Activated T-helper 1 cell treated with anti-CD3 and anti-CD28 coated beads, Interleukin-12 subunit alpha, Interleukin-12 subunit beta, Interleukin-2, Interleukin-4 antibody, amounts not matched to agents 30 ng/mL and 10 ng/mL and 1 ng/mL, durations not matched to agents 14 hours and 24 hours and 36 hours (primary cell): ENCODE data around the gene GPR15. TPM values are rescaled to one million over a fixed set of nuclear protein-coding genes. Genes with fewer than 3 reads are reported as not detected.

Source experiments
- DNase-seq: peaks from one replicate; pipeline ENCODE4 v3.0.0; 2021; ENCODE audit warnings: low spot score
- H3K27ac Mint-ChIP-seq: one replicate; pipeline ENCODE4 v1.8.0; 2021; ENCODE audit warnings: mild to moderate bottlenecking, mixed read lengths
- H3K27me3 Mint-ChIP-seq: one replicate; pipeline ENCODE4 v1.8.0; 2022; ENCODE audit warnings: mild to moderate bottlenecking, moderate library complexity, mixed read lengths; ENCODE audit not compliant: insufficient read depth
- H3K36me3 Mint-ChIP-seq: one replicate; pipeline ENCODE4 v1.8.0; 2021; ENCODE audit warnings: low read depth, mixed read lengths
- H3K4me1 Mint-ChIP-seq: one replicate; pipeline ENCODE4 v1.8.0; 2021; ENCODE audit warnings: low read depth, mixed read lengths
- H3K4me3 Mint-ChIP-seq: one replicate; pipeline ENCODE4 v1.8.0; 2021; ENCODE audit warnings: mild to moderate bottlenecking, moderate library complexity, mixed read lengths
- H3K9me3 Mint-ChIP-seq: one replicate; pipeline ENCODE4 v1.8.0; 2021; ENCODE audit warnings: mixed read lengths
- intact Hi-C: fragments of 100-400 bp; cut with micrococcal nuclease; formaldehyde crosslinking; loops from one replicate; pipeline ENCODE4 v1.15.1; 2024
- total RNA-seq: library from RNA; stranded (reverse); gene quantifications from 2 replicates; pipeline ENCODE4 v1.2.3, GENCODE V29; 2022

Gene GPR15
- total RNA-seq, 1 donor from 2014 or later = 5.6 TPM

DNA sequence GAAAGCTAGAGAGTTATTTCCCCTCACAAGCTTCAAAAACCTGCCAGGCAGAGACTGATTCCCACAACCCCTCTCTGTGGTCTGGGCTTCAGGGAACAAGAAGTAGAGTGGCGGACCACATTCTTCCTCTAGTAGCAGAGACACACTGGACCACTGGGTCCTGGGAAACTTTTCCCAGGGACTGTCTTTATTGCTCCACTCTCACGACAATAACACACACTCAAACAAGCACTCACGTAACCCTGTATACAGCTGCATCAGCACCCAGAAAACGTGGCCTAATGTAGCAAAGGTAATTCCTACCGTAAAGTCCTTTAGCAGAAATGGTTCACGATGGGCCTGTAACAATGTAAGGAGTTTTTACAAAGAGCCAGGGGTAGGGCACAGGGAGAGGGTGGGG lies 34.1 kb downstream of the GPR15 start:
- no peak for DNase-seq
- Mint-ChIP-seq H3K4me1 (peaks cover 89% of the 10 kb centered on the region), H3K9me3 (peaks cover 4% of the 10 kb centered on the region), H3K4me3 (peak overlapping the region; percentile 36), H3K36me3 (peaks cover 8% of the 10 kb centered on the region), H3K27ac (peak overlapping the region; percentile 29), H3K27me3 (no peaks in the 10 kb centered on the region)
- intact Hi-C loops = loop anchor here (1.0 to 10.0 kb wide), 7 partner anchors 7 to 1309 kb away; partner anchors contain the start of gene CLDND1

DNA sequence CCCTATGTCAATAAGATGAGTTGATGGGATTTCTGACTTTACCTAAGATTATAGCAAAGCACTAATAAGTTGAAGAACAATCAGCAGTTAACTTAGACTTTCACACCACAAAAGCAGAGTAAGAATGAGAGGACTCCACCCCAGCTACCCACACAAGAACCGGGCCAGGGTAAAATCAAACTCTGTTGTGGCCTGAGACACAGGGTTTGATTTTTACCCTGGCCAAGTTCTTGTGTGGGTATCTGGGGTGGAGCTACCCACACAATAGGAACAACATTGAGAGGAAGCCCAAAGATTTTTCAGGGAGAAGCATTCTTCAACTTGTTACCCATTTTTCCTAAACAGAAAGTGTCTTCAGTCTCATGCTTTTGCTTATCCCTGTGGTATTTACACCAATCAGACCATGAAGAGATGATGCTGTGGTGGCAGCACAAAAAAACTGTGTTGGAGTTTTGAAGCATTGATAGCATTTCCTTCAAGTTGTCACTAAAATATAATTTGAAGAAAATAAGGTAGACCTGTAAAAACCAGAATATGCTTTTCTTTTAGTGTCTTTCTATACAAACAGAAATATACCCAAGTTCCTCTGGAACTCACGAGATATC lies 36.0 kb downstream of the GPR15 start:
- Mint-ChIP-seq H3K27me3 (no peaks in the 10 kb centered on the region), H3K27ac (peak overlapping the region; percentile 71), H3K36me3 (peaks cover 10% of the 10 kb centered on the region), H3K4me3 (peak overlapping the region; percentile 39), H3K4me1 (peaks cover 84% of the 10 kb centered on the region), H3K9me3 (peaks cover 4% of the 10 kb centered on the region)
- intact Hi-C loops = loop anchor here (5.0 to 10.0 kb wide), 2 partner anchors 240 to 1307 kb away; no protein-coding TSS in a partner anchor
- no peak for DNase-seq

DNA sequence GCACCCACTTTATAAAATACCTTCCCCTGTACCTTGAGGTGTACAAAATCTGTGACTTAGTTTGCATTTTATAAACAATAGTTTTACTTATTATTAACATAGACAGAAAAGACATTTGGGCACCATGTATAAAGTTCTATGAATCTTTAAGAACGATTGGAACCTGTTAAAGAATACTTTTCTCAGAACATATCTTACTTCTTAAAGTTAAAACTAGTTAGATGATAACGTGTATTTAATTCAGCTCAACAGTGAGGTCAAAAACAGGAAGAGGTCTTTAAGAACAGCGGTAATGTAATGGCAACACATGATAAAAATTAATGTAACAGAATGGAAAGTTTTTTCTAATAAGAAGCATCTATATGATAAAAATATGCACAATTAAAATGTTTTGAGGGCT lies 36.6 kb downstream of the GPR15 start:
- no peak overlapping the region for H3K27ac Mint-ChIP-seq
- intact Hi-C loops = loop anchor here (5.0 to 10.0 kb wide), 2 partner anchors 241 to 1306 kb away; no protein-coding TSS in a partner anchor
- H3K9me3 Mint-ChIP-seq = peaks cover 4% of the 10 kb centered on the region
- no peak for DNase-seq
- no peaks in the 10 kb centered on the region for H3K27me3 Mint-ChIP-seq
- H3K4me1 Mint-ChIP-seq = peaks cover 84% of the 10 kb centered on the region
- H3K36me3 Mint-ChIP-seq = peaks cover 10% of the 10 kb centered on the region
- H3K4me3 Mint-ChIP-seq = no peak overlapping the region

DNA sequence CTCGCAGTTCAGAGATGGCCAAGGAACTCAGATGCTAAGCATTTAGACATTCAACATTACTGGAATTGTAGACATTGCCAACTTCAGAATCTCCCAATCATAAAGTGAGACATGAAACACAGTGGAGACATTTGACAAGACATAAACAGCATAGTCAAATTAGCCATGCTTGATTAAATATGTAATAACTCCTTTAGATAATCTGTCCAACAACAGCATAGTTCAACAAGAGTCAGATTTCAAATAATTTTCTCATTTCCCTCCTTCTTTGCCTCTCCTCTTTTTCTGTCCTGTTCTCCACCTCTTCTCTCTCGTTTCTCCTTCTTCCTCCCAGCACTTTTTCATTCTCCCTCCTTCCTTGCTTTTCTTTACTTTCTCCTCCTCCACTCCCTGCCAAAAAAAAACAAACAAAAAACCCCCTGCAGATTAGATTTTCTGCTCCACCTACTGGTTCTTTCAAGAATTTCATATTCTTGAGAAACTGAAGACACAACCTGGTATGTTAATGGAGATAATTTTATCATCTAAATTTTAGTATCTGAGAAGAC lies 41.5 kb downstream of the GPR15 start:
- Mint-ChIP-seq H3K27me3 (no peaks in the 10 kb centered on the region), H3K4me3 (peak overlapping the region; percentile 46), H3K27ac (peak overlapping the region; percentile 61), H3K36me3 (peaks cover 36% of the 10 kb centered on the region), H3K9me3 (peaks cover 8% of the 10 kb centered on the region), H3K4me1 (peaks cover 64% of the 10 kb centered on the region)
- no peak for DNase-seq
- intact Hi-C loops = loop anchor here (1.0 to 2.0 kb wide), 6 partner anchors 8 to 534 kb away; partner anchors contain the start of genes CLDND1 and CPOX

DNA sequence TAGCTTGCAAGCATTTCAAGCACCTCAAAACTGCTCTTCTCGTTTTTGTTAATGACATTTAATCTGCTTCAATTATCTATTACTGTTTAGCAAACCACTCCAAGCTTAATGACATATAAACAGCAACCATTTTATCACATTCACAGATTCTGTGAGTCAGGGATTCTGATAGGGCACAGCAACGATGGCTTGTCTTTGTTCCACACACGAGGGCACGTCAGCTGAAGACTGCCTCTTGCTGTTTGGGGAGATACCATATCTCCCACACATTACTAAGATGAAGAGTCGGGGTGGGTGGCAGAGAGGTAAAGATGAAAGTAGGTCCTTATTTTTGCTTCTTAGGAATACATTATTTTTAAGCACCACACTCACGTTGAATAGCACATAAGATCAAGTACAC lies 42.4 kb downstream of the GPR15 start:
- Mint-ChIP-seq H3K4me1 (peaks cover 55% of the 10 kb centered on the region), H3K27ac (peak overlapping the region; percentile 58), H3K4me3 (peak overlapping the region; percentile 17), H3K27me3 (no peaks in the 10 kb centered on the region), H3K36me3 (peaks cover 36% of the 10 kb centered on the region), H3K9me3 (peaks cover 7% of the 10 kb centered on the region)
- intact Hi-C loops = no loop called here
- DNase-seq = no peak

DNA sequence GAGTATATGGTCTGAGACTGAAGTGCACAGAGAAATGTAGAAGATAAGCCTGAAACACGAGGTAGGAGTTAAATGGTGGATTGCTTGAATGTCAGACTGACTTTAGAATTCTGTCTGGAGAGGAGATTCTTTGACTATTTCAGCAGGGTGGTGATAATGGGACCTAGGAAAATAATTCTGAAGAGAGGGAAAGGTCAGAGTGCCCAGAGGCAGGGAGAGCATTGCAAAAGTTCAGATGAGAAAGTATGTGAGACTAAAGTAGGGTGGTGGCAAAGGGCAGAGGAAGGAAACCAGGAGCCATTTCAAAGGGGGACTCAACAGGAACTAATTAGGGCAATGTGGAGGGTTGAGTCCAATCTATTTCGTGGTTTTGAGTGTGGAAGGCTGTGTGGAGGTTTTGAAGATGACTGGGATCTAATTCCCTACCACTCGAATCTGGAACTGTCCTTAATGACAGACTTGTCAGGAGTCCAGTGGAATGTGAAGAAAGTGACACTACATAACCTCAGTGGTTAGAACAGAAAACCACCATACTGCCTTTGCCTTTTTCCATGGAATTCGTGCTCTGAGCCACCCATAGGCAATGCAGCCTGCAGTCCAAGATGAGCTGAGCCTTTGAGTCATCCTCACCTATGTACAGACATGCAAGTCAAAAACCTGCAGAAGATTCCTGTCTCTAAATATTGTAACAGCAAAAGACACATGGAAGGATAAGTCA lies 45.6 kb downstream of the GPR15 start:
- H3K4me3 Mint-ChIP-seq = no peak overlapping the region
- peak overlapping the region; percentile 69 for H3K27ac Mint-ChIP-seq
- H3K36me3 Mint-ChIP-seq = peaks cover 52% of the 10 kb centered on the region
- intact Hi-C loops = loop anchor here (5.0 kb wide), 1 partner anchor 390 kb away; no protein-coding TSS in a partner anchor
- peaks cover 4% of the 10 kb centered on the region for H3K9me3 Mint-ChIP-seq
- no peaks in the 10 kb centered on the region for H3K27me3 Mint-ChIP-seq
- H3K4me1 Mint-ChIP-seq = peaks cover 56% of the 10 kb centered on the region
- no peak for DNase-seq

DNA sequence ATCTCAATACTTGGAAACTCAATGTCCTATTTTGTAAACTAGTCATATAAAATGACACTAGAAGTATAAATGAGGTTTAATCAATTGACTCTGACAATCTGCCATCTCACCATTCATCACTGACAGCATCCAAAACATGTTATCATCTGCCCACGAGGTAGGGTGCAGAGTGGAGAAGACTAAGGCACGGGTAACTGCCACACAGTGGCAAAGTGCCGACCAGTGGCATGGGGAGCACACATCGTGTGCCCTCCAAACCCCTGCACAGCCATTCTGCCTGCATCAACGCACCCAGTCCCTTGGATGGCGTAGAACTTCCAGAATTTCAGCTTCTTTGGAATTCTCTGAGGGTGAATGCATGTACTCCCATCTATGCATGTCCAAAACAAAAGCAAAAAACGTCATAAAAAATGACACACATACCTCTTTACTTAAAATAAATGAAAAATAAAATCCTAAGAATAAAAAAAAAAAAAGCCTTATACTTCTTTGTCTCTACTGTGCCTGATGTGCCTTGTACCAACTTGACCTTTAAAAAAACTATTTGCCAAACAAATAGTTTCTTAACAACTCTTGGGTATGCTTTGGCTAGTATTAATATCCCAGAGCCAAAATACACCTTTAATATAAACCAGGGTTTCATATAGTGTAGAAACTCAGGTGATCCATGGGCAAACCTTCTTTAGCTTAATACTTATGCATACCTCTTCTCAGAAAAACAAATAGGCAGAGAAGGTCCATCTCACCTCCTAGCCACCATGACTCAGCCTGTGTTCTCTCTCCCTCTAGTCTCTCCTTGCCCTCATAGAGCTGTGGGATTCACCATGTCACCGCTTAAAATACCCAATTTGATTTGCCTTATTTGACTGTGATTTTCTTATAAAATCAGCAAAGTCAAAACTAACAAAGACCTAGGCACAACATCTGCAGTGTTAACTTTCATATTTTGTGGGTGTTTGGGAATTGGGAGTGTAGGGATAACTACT lies 48.9 kb downstream of the GPR15 start:
- intact Hi-C loops = no loop called here
- peaks cover 71% of the 10 kb centered on the region for H3K36me3 Mint-ChIP-seq
- DNase-seq = no peak
- H3K4me3 Mint-ChIP-seq = no peak overlapping the region
- peaks cover 62% of the 10 kb centered on the region for H3K4me1 Mint-ChIP-seq
- H3K27me3 Mint-ChIP-seq = no peaks in the 10 kb centered on the region
- H3K9me3 Mint-ChIP-seq = peaks cover 4% of the 10 kb centered on the region
- H3K27ac Mint-ChIP-seq = peak overlapping the region; percentile 49

DNA sequence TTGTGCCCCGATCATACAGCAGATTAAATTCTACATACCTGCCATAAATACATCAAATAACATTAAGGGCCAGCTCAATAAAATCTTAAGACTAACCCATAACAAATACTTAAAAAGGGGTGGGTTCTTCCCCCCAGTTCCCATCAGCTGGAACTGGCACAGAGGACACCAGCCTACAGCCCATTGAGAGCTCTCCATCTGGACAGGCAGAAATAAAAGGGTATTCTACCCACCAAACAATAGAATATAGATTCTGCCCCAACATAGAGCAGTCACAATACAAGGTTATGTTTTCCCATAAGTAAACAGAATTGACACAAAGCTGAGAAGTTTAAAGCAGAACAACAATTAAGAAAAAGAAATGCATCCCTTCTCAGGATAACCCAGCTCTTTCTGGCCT lies 49.7 kb downstream of the GPR15 start:
- Mint-ChIP-seq H3K4me1 (peaks cover 62% of the 10 kb centered on the region), H3K27me3 (no peaks in the 10 kb centered on the region), H3K9me3 (no peaks in the 10 kb centered on the region), H3K27ac (no peak overlapping the region), H3K4me3 (no peak overlapping the region), H3K36me3 (peaks cover 72% of the 10 kb centered on the region)
- intact Hi-C loops = no loop called here
- no peak for DNase-seq

DNA sequence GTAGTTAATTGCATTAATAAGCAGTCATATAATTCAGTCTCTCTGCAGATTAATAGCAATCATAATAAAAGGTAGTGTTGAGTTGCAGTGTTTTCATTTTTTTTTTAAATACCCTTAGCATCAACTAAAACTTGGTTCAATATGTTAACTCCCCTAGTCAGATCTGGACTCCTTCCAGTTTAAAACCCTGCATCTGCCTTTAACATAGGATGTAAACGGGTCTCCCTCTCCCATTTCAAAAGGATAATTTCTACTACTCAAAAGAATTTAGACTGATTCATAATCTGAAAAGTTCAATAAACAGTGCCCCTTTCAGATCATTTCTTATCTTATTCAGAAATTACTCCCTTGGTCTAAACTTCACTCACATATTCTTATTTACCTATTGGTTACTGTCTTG lies 50.3 kb downstream of the GPR15 start:
- no peaks in the 10 kb centered on the region for H3K9me3 Mint-ChIP-seq
- H3K27me3 Mint-ChIP-seq = no peaks in the 10 kb centered on the region
- H3K4me3 Mint-ChIP-seq = no peak overlapping the region
- H3K4me1 Mint-ChIP-seq = peaks cover 58% of the 10 kb centered on the region
- intact Hi-C loops = no loop called here
- DNase-seq = no peak
- no peak overlapping the region for H3K27ac Mint-ChIP-seq
- peaks cover 67% of the 10 kb centered on the region for H3K36me3 Mint-ChIP-seq

DNA sequence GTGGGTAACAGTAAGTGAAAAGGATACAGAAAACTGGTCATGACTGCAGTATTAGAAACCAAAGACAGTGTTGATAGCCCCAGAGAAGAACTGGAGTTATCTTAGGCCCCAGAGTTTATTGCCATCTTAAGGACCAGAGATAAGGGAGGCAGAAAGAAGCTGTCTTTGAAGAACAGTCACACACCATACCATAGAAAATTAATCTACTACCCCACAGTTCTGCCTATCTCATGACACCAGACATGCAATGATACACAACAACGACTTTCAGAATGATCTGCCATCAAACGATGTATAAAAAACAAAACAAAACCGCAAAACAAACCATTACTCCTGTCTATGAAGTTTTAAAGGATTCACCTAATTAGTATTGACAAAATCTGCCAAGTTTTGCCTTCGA lies 52.0 kb downstream of the GPR15 start:
- no peak for DNase-seq
- peaks cover 63% of the 10 kb centered on the region for H3K4me1 Mint-ChIP-seq
- H3K36me3 Mint-ChIP-seq = peaks cover 64% of the 10 kb centered on the region
- H3K9me3 Mint-ChIP-seq = no peaks in the 10 kb centered on the region
- no peak overlapping the region for H3K4me3 Mint-ChIP-seq
- intact Hi-C loops = no loop called here
- no peak overlapping the region for H3K27ac Mint-ChIP-seq
- H3K27me3 Mint-ChIP-seq = no peaks in the 10 kb centered on the region
